ENCODE measurements around the gene HLA-DQA1.

- no peak for TF ChIP-seq ZNF121 (CRISPR knock-in tag; conservative IDR thresholded peaks at IDR 0.05)
- TF ChIP-seq CTCF (IDR thresholded peaks at IDR 0.05 in 2 of 3, conservative IDR thresholded peaks at IDR 0.05 in 1 of 3; ENCODE audit: insufficient read depth in 2 of 3, low read depth in 1 of 3, low read length in 3 of 3) = no peak
- TF ChIP-seq CHD4 (IDR thresholded peaks at IDR 0.05; ENCODE audit: insufficient read depth, insufficient replicate concordance, low read depth, low read length, poor library complexity, severe bottlenecking) = no peak
- no peak for TF ChIP-seq STAT6 (CRISPR knock-in tag; IDR thresholded peaks at IDR 0.05)
- TF ChIP-seq BCLAF1 (IDR thresholded peaks at IDR 0.05; ENCODE audit: borderline replicate concordance in 1 of 2, control insufficient read depth in 1 of 2, low read depth in 2 of 2, low read length in 1 of 2) = no peak
- no peak for TF ChIP-seq REST (IDR thresholded peaks at IDR 0.05; ENCODE audit: borderline replicate concordance)
- no peak for TF ChIP-seq REST (CRISPR knock-in tag; IDR thresholded peaks at IDR 0.05; ENCODE audit: low read depth)
- no peak for TF ChIP-seq XRCC5 (IDR thresholded peaks at IDR 0.05; ENCODE audit: low read depth, low read length)
- no peak for TF ChIP-seq ZNF232 (CRISPR knock-in tag; IDR thresholded peaks at IDR 0.05)
Observed at GRCh38 chr6:32642720-32643106, 5.5 kb downstream of the HLA-DQA1 start.
